Type B pancreatic cell (in vitro differentiated cells): ENCODE data around the gene ACSS3. TPM values are rescaled to one million over a fixed set of nuclear protein-coding genes. Genes with fewer than 3 reads are reported as not detected.

Experiments
- DNase-seq: peaks from one replicate; pipeline ENCODE4 v3.0.0; 2021; ENCODE audit warnings: mixed read lengths; ENCODE audit not compliant: unreplicated experiment; ENCODE audit errors: extremely low spot score
- H3K27ac Mint-ChIP-seq: 2 replicates; pipeline ENCODE4 v1.8.0; 2021; ENCODE audit warnings: mild to moderate bottlenecking, mixed read lengths
- H3K27me3 Mint-ChIP-seq: 2 replicates; pipeline ENCODE4 v1.8.0; 2021; ENCODE audit warnings: mixed read lengths
- H3K36me3 Mint-ChIP-seq: 2 replicates; pipeline ENCODE4 v1.8.0; 2021; ENCODE audit warnings: mixed read lengths
- H3K4me1 Mint-ChIP-seq: one replicate; pipeline ENCODE4 v1.8.0; 2021; ENCODE audit warnings: mixed read lengths; ENCODE audit not compliant: unreplicated experiment
- H3K4me3 Mint-ChIP-seq: 2 replicates; pipeline ENCODE4 v1.8.0; 2021; ENCODE audit warnings: mild to moderate bottlenecking, mixed read lengths
- H3K9me3 Mint-ChIP-seq: 2 replicates; pipeline ENCODE4 v1.8.0; 2021; ENCODE audit warnings: mixed read lengths
- total RNA-seq: library from RNA; stranded (reverse); gene quantifications from 2 replicates; pipeline ENCODE4 v1.2.1, GENCODE V29; 2021; ENCODE audit warnings: low replicate concordance
- TF ChIP-seq, protein P1 (sequence below): fragments of 200-600 bp; sonication (generic); conservative IDR thresholded peaks from 2 replicates; pipeline ENCODE4 v1.5.0; 2021; ENCODE audit warnings: antibody characterized with exemption, mild to moderate bottlenecking

ACSS3 gene
- total RNA-seq, 1 donor from 2014 or later = 28.0 TPM

DNA sequence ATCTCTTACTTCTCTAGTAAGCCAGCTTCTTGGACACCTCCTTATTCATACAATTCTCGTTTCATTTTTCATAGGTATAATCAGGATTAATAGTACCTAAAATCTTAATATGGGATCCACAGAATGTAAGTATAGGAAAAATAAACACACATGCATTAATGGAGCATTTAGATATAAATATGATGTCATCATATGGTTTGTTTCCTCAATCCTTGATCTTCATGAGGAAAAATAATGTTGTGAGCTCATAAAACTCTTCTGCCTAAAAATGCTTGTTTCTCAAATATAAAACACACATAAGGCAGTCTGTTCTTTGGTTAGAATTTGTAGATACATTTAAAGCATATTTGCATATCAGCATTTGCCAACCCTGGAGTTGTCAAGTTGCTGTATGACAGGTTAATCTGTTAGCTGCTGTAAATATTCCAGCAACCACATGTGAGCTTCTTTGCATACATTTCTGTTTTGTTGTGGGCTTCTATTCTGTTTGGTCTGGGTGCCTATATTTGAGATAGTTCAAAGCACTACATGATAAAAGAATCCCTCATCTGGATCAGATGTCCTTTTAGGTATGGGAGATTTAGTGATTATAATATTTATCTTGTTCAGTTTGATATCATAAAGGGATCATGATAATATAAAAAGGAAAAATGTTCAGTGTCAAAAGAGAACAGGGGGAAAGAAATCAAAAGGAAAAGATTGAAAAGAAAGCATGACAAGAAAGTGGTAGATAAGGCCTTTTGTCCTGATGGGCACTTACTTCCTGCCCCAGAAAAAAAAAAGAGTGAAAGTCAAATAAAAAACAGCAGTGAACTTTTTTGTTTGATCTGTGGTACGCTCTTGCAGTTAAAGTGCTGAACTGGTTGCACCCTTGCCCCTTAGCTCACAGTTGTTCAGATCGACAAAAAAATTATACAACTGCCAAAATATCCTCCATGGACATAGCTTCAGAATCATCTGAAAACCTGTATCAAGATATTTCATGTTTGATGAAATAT lies 68.6 kb downstream of the ACSS3 start:
- DNase-seq = no peak
- Mint-ChIP-seq H3K27me3 (no peaks in the 10 kb centered on the region), H3K36me3 (peaks cover 3% of the 10 kb centered on the region), H3K27ac (peak overlapping the region; percentile 63), H3K4me1 (peaks cover 19% of the 10 kb centered on the region), H3K4me3 (no peak overlapping the region), H3K9me3 (no peaks in the 10 kb centered on the region)
- TF ChIP-seq, protein P1, sequence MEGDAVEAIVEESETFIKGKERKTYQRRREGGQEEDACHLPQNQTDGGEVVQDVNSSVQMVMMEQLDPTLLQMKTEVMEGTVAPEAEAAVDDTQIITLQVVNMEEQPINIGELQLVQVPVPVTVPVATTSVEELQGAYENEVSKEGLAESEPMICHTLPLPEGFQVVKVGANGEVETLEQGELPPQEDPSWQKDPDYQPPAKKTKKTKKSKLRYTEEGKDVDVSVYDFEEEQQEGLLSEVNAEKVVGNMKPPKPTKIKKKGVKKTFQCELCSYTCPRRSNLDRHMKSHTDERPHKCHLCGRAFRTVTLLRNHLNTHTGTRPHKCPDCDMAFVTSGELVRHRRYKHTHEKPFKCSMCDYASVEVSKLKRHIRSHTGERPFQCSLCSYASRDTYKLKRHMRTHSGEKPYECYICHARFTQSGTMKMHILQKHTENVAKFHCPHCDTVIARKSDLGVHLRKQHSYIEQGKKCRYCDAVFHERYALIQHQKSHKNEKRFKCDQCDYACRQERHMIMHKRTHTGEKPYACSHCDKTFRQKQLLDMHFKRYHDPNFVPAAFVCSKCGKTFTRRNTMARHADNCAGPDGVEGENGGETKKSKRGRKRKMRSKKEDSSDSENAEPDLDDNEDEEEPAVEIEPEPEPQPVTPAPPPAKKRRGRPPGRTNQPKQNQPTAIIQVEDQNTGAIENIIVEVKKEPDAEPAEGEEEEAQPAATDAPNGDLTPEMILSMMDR = no peak

DNA sequence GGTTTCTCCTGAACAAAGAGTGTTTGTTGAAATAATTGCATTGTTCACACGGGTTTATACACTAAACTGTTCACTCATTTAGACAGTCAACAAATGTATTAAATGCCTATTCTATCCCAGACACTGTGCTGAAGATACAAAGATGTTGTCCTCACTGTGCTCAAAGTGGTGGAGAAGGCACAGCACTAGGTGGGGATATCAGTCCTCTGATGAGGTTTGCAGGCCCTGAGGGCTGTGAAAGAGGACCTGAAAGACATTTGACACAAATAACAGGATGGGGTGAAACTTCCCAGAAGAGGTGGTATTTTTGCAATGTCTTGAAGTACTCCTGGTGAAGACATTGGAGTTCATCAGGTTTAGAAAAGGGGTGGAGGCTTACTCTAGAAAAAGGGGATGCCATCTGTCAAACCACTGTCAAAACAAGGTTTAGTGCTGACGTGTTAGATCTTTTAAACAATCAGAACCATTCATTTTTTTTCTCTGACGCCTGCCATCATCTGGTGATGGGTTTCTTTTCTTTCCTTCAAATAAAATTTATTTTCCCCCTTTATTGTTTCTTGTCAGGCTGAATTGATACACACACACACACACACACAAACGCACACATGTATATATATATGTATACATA lies 69.5 kb downstream of the ACSS3 start:
- DNase-seq = no peak
- H3K27ac Mint-ChIP-seq = peak overlapping the region; percentile 63
- H3K36me3 Mint-ChIP-seq = peaks cover 3% of the 10 kb centered on the region
- no peak overlapping the region for H3K4me3 Mint-ChIP-seq
- peaks cover 12% of the 10 kb centered on the region for H3K4me1 Mint-ChIP-seq
- no peaks in the 10 kb centered on the region for H3K27me3 Mint-ChIP-seq
- H3K9me3 Mint-ChIP-seq = no peaks in the 10 kb centered on the region
- TF ChIP-seq, protein P1 = no peak

DNA sequence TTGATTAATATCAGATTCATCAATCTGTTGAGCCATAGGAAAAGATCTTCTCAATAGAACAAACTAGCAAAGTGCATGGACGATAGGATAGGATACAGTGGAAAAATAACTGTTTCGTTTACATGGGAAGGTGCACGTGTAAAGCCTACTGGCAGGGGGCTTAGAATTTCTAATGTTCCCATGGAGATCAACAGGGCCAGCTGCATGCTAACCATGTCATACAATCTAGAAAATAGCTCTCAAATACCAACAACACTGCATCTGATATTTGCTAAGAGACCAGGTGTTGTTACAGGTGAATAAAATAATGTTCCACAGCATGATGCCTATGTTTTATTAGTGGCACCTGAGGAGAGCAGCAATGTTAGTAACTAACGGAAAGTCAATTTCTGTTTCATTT lies 72.5 kb downstream of the ACSS3 start:
- H3K9me3 Mint-ChIP-seq = no peaks in the 10 kb centered on the region
- H3K27ac Mint-ChIP-seq = no peak overlapping the region
- no peaks in the 10 kb centered on the region for H3K36me3 Mint-ChIP-seq
- peaks cover 11% of the 10 kb centered on the region for H3K4me1 Mint-ChIP-seq
- no peaks in the 10 kb centered on the region for H3K27me3 Mint-ChIP-seq
- no peak overlapping the region for H3K4me3 Mint-ChIP-seq
- TF ChIP-seq, protein P1 = no peak
- no peak for DNase-seq

DNA sequence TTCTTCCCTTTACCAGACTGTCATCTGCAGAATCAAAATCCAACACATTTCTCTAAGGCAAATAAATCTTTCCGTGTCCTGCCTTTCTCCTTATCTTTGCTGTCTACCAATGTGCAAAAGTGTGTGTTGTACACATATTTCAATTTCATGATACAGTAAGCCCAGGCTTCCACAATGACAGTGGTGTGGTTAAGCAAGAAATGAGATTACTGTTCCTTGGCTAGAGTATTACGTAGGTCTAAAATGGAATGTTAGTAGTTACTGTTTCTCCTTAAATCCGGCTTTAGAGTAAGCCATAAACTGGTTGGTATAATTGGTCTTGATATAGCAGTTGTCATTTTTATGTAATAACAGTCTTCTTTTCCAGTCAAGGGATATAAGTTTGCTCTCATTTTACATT lies 82.0 kb downstream of the ACSS3 start:
- no peaks in the 10 kb centered on the region for H3K9me3 Mint-ChIP-seq
- DNase-seq = no peak
- H3K36me3 Mint-ChIP-seq = no peaks in the 10 kb centered on the region
- no peaks in the 10 kb centered on the region for H3K4me1 Mint-ChIP-seq
- TF ChIP-seq, protein P1 = no peak
- H3K4me3 Mint-ChIP-seq = no peak overlapping the region
- no peaks in the 10 kb centered on the region for H3K27me3 Mint-ChIP-seq
- no peak overlapping the region for H3K27ac Mint-ChIP-seq

DNA sequence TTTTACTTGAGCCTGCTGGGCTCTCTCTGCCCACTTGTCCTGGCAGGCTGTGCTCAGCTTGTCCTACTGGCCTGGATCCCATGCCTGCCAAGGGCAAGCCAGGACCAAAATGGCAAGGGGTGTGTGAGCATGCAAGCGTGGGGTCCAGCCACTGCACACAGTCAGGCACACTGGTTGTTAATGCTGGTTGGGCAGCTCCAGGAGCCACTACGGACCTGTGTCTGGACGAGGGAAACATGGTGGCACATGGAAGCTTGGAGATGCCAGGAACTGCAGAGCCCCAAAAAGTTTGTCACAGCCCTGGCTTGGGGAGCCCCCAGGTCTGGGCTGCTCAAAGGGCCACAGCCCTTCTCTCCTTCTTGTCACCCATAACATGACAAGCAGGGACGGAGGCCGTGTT lies 83.8 kb downstream of the ACSS3 start:
- H3K9me3 Mint-ChIP-seq = no peaks in the 10 kb centered on the region
- H3K4me3 Mint-ChIP-seq = no peak overlapping the region
- TF ChIP-seq, protein P1 = no peak
- no peaks in the 10 kb centered on the region for H3K27me3 Mint-ChIP-seq
- H3K36me3 Mint-ChIP-seq = no peaks in the 10 kb centered on the region
- peak; percentile 58 for DNase-seq
- H3K27ac Mint-ChIP-seq = no peak overlapping the region
- no peaks in the 10 kb centered on the region for H3K4me1 Mint-ChIP-seq
